A204.1 (cell line): ENCODE data around the gene ZSWIM1.

Source experiments
- FAIRE-seq: peaks from 2 replicates; lab custom pipeline; 2012; peaks lifted over from hg19 to GRCh38; lab: Jason Lieb, UNC

The ZSWIM1 gene

DNA sequence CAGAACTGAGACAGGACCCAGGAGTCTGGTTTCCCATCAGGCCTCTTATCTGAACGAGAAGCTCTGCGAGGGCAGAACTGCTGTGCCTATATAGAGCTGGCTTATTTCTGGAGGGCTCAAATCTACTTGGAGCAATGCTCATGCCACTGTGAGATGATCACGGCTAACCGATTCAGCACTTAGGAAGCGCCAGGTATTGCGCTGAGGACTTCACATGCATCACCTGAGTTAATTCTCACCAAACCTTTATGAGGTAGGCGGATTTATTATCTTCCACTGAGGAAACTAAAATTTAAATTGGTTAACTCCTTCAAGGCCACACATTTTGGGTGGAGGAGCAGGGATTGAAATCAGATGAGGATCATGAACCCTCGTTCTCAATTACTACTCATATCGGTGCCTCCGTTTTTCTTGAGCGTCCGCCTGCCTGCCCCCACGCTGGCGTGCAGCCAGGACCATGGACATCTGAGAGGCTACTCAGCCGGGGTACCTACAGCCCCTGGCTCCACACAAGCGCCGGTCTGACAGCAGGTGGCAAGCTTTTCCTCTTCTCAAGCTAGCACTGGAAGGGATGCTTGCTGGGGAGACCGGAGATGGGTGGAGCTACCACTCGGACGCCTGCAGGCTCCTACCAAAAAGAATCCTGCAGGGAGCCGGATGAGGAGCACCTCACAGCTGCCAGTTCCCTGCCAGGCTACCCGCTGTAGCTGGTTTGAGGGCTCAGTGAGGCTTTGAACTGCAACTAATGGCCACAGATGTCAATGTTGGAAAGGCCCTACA lies 52.4 kb downstream of the ZSWIM1 start:
- no peak for FAIRE-seq

DNA sequence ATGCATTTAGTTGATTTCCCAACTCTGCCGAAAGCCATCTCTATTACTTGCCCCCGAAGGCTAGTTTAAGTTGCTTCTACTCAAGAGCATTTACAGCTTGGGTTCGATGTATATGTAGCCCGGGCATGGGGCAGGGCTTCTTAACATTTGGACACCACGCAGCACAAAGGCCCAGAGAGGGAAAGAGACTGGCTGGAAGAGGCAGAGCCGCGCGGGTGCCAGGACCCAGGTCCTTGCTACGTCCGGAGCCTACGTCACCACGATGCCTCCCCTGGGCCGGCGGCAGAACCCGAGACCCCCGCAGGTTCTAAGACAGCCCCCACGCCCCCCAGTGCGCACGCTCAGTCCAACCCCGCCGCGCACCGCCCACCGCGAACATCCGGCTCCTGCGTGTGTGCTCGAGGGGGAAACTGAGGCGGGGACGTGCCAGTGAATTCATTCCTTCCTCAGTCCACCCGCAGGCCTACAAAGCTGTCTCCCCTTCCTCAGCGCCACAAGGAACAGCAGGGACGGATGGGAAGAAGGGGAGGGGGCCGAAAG lies 53.1 kb downstream of the ZSWIM1 start:
- FAIRE-seq = no peak
